ENCODE results near the gene TSEN34.

GRCh38 chr19:54207983-54208783, 17.1 kb downstream of the TSEN34 start:
- TF ChIP-seq CTCF (conservative IDR thresholded peaks at IDR 0.05 in 1 of 2, IDR thresholded peaks at IDR 0.05 in 1 of 2; ENCODE audit: low read depth in 1 of 2, low read length in 2 of 2) (no peak), EZH2 (IDR thresholded peaks at IDR 0.05; ENCODE audit: low read length, missing control alignments) (no peak)

Data from fibroblast of lung (primary cell).